SK-MEL-5 (cell line): ENCODE data around the gene INPP5A. TPM values are rescaled to one million over a fixed set of nuclear protein-coding genes. Genes with fewer than 3 reads are reported as not detected.

ENCODE experiments used
- DNase-seq: peaks from one replicate; pipeline ENCODE4 v3.0.0-alpha.2; 2016; ENCODE audit warnings: low read depth, low spot score
- in situ Hi-C: cut with HindIII; loops from 2 replicates; pipeline ENCODE4 v1.10.0; 2016; ENCODE audit warnings: low sequenced_read_pairs, high pct_unique_total_duplicates, low pct_unique_long_range_greater_than_20kb
- total RNA-seq: library from RNA; depleted of rRNA; stranded (reverse); fragments of >200 nt; shearing (Covaris generic); gene quantifications from 2 replicates; pipeline ENCODE4 v1.2.3, GENCODE V29; 2014

The INPP5A gene
- total RNA-seq, 1 experiment from 2014 or later = 11.1 TPM

DNA sequence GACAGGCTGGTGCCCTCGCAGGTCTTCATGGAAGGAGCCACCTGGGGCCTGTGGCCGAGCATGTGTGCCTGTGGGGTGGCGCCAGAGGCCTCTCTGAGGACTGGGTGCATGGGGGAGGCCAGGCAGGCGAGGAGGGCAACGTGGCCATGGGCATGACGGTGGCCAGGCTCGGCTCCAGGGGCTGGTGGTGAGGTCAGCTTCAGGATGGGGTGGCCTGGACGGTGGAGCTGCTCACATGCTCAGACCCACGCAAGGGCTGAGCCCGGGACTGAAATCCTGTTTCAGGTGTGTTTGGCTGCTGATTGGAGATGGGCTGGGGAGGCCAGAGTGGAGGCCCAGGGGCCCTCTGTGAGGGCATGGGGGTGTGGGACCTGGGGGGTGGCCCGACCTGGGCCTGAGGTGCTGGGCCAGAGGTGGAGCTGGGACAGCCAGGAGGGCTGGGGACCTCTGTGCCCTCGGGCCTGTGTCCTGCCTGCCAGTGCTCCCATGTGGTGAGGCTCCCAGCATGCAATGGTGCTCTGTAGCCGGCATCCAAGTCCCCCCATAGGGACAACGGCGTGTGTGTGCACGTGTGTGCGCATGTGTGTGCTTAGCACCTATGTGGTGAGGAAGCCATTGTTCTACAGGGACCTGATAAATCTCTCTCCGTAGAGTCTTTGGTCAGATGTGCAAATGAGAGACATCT, 71.1 kb downstream of the INPP5A start:
- in situ Hi-C loops = no loop called here
- DNase-seq = no peak

DNA sequence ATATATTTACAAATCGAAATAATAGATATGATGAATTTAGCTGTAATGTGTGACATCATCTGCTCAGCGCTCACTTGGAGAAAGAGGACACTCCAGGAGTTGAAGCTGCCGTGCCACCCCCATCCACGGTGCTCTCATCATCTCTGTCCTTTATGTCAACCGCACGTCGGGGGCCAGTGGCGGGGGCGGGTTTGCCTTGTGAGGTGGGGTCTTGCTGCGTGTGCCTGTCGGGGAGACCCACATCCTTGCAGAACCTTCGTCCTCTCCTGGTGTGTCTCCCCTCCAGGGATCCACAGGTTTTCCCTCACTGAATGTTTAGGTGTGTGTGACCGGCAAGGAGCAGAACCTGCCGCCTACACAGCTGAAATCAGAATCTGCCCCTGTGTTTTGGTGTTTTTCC, 71.6 kb downstream of the INPP5A start:
- in situ Hi-C loops = no loop called here
- no peak for DNase-seq

DNA sequence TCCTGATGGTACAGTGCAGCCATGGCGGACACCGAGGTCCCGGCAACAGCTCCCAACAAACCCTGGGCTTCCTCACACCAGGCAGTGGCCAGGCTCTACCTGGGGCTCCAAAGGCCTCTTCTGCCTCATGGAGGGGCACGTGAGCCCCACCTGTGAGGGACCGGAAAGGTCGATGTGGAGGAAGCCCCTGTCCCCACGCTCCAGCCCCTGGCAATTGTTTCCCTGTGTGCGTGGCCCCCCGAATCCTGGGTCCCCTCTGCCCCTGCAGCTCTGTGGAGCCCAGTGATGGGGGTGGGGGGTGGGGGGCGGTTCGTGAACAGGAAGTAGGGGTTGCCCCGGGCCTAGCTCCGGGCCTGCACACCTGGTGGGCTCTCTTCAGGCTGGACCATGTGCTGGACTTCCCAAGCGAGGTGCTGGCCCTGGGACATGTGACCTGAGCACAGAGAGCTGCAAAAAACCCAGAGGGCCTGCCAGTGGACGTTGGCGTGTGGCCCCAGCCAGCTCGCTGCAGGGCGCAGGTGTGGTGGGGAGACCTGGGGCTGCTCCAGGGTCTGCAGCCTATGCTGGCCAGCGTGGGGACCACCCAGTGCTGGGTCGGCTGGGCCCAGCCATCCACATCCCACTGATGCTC, 72.6 kb downstream of the INPP5A start:
- in situ Hi-C loops = no loop called here

DNA sequence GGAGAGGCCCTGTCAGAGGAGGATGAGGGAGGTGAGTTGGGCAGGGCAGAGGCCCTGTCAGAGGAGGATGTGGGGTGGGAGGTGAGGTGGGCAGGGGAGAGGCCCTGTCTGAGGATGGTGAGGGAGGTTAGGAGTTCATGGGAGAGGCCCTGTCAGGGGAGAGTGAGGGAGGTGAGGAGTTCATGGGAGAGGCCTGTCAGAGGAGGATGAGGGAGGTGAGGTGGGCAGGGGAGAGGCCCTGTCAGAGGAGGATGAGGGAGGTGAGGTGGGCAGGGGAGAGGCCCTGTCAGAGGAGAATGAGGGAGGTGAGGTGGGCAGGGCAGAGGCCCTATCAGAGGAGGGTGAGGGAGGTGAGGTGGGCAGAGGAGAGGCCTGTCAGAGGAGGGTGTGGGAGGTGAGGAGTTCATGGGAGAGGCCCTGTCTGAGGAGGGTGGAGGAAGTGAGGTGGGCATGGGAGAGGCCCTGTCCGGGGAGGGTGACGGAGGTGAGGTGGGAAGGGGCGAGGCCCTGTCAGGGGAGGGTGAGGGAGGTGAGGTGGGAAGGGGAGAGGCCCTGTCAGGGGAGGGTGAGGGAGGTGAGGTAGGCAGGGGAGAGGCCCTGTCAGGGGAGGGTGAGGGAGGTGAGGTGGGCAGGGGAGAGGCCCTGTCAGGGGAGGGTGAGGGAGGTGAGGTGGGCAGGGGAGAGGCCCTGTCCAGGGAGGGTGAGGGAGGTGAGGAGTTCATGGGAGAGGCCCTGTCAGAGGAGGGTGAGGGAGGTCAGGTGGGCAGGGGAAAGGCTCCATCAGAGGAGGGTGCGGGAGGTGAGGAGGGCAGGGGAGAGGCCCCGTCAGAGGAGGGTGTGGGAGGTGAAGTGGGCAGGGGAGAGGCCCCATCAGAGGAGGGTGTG, 73.7 kb downstream of the INPP5A start:
- DNase-seq = no peak
- in situ Hi-C loops = no loop called here

More for the DNA sequence above, 72.6 kb downstream of the INPP5A start:
- no peak for DNase-seq

DNA sequence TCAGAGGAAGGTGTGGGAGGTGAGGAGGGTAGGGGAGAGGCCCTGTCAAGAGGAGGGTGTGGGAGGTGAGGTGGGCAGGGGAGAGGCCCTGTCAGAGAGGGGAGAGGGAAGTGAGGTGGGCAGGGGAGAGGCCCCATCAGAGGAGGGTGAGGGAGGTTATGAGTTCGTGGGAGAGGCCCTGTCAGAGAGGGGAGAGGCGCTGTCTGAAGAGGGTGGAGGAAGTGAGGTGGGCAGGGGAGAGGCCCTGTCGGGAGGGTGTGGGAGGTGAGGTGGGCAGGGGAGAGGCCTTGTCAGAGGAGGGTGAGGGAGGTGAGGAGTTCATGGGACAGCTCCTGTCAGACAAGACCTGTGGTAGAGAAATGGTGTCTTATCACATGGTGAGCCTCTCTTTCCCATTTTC, 74.4 kb downstream of the INPP5A start:
- no peak for DNase-seq
- in situ Hi-C loops = no loop called here

DNA sequence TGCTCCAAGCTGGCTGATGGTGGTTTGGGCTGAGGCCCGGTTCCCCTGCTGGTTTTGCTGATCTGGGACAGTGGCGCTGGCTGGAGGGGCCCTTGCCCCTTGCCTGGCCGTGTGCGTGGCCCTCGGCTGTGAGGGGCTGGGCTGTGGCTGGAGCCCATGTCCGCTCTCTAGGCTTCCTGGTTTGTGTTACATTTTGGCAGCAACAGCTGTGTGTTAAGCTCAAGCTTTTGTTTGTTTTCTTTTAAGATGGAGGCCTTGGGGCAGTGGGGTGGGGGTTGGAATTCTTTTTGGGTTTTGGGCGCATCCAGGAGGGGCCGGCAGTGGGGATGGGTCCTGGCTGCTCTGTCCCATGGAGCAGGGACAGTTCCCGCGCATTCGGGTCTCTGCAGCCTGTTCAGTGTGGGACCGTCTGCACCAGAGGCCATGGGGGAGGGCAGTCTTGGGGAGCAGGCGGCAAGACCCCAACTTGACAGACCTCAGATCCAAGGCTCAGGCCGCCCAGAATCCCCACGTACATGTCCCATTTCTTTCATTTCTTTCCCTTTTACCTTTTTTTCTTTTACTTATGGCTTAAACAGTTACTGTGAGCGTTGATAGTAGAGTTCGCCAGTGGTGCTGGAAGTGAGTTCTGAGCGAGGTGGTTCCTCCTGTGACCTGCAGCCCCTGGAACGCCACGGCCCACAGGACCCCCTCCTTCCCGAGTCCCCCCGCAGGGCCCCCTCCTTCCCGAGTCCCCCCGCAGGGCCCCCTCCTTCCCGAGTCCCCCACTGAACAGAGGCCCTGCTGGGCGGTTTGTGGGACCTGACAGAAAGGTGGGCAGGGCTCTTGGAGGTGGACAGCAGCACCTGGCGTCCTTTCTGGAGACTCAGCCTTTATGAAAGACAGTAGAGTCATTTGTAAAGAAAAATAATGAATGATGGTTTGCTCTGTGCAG, 75.3 kb downstream of the INPP5A start:
- in situ Hi-C loops = no loop called here
- no peak for DNase-seq

DNA sequence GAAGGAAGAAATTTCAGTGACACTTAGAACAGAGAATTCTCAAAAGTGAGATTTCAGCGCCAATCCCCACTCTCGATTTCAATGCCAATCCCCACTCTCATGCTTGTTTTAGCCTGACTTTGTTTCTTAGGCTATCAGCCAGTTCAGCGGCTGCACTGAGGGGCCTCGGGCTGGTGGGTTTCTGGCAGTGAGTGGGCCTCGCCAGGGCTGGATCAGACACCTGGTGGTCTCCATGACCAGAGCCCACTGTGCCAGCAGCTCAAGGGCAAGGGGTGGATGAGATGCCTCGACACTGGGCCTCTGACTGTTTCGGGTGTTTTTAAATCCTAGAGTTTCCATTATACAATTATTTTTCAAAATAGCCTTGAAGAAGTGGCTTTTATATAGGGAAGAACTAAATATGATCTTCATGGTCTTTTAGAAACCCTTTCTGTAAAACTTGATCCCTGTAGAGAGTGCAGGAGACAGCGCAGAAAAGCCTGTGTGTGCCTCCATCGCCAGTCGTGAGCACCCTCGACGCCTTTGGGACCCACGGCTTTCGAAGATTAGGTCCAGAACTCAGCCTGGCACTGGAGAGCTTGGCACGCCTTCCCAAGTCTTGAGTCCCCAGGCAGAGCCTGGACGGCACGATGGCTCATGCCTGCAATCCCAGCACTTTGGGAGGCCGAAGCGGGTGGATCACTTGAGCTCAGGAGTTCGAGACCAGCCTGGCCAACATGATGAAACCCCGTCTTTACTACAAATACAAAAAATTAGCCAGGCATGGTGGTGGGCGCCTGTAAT, 76.2 kb downstream of the INPP5A start:
- in situ Hi-C loops = no loop called here
- no peak for DNase-seq

DNA sequence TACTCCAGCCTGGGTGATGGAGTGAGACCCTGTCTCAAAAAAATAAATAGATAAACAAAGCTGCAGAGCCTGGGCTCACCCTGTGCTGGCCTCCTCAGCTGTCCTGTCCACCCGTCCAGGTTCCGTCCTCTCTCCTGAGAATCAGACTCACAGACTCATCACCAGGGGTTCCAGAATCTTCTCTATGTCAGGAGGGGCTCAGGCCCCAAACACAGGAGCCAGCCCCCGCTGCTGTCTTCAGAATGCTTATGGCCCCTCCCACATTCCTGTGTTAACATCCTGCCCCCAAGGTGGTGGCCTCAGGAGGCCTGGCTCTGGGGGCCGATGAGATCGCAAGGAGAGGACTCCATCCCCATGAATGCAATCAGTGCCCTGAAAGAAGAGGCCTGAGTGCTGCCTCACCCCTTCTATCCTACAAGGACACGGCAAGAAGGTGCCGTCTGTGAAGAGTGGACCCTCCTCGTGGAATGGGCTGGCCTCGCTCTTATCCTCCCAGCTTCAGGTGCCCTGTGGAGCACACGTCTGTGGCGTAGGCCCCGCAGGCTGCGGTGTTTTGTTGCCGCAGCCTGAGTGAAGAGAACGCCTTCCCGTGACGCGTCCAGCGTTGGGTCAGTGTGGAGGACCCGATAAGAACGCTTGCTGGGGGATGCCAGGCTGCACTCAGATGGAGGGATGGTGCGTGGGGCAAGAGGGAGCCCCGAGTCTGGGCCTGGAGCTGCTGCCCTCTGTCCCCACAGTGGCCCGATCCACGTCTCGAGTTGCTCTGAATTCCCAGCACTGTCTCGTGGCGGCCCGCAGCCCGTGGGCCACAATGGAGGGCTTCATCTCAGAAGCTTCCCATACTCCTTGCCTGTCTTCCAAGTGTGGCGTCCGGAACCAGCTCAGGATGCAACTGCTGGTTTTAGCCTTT, 77.1 kb downstream of the INPP5A start:
- in situ Hi-C loops = no loop called here
- no peak for DNase-seq

DNA sequence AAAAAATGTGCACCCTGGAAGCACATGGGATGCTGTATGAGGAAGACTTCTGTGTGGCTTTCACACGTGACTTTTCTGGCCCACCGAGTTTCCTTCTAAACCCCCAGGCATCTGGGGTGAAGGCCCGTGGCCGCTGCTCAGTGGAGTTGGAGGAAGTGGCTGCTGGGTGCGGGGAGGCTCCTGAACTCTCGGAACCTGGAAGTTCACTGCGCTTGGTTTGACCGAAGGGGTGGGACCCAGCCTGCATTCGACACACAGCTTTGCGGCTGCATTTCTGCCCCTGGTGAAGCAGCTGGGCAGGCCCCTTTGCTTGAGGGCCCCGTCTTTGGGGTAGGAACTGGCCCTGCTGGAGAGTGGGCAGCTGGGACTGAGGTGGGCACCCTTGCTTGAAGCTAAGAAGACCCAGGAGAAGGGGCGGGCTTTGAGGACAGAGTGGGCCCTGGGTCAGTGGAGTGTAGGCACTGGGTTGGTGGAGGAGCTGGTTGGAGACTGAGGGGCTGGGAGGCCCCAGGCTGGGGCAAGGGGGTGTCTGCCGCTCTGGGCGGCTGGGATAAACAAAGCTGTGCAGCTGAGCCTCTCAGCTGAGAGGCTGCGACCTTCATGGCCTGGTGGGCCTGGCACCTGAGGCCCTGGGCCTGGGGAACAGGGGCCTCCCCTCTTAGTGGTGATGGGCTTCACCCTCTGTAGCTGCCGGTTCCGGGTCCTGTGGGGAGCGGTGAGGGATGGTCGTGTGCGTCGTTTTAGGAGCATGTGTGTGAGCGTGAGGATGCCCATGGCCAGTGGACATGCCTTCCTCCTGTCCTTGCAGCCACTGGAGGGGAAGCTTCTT, 78.0 kb downstream of the INPP5A start:
- in situ Hi-C loops = no loop called here
- no peak for DNase-seq

DNA sequence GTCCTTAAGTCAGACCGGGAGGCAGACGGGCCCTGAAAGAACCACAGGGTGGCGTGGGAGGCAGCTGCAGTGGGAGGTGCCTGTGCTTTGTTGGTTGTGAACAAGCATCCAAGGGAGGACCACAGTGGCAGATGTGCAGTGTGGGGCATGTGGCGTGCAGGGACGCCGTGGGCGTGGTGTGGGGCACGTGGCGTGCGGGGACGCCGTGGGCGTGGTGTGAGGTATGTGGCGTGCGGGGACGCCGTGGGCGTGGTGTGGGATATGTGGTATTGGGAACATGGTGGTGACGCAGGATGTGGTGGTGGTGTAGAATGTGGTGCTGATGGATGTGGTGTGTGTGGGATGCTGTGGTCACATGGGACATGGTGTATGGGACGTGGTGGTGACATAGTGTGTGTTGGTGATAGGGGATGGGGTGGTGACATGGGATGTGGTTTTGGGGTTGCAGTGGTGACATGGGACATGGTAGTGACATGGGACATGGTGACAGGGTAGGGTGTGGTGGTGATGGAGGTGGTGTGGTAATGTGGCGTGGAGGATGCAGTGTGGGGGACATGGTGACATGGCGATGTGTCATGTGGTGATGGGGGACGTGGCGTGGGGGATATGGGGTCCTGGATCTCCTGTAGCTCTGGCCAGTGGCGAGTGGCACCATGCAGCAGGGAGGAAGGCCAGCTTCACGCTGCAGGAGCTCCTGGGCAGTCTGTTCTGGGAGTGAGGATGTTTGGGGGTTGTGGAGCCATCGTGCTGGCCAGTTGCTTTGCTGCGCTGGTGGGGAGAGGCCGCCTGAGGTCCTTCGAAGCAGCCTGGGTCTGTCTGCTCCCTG, 78.8 kb downstream of the INPP5A start:
- in situ Hi-C loops = no loop called here
- DNase-seq = no peak

DNA sequence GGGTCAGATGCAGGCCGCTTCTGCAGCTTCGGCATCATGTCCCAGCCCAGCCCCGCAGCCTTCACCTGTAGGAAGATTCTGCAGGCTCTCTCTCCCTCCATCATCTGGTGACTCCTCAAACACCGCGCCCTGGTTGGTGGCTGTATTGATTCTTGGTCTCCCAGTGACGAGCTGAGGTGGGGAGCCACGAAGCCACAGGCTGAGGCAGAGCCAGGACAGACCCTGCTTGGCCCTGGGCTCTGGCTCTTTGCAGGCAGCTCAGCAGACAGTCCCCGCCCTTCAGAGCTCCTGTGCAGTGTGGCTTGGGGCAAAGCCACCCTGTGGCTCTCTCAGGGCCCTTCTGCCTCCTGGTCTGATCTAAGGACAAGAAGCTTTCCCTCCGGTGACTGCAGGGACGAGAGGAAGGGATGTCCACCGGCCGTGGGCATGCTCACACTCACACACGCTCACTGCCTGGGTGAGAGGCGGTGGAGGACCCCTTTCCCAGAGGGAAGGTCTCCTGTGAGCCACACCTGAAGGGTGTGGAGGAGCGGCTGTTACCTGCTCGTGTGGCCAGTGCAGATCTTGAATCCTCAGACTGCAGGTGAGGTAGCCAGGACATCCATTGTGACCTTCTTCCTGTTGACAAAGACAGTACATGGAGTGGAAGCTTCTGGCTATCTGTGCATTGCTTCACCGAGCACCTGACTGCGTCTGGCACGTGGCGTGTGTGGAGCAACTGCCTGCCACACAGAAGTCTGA, 79.6 kb downstream of the INPP5A start:
- in situ Hi-C loops = no loop called here
- no peak for DNase-seq

DNA sequence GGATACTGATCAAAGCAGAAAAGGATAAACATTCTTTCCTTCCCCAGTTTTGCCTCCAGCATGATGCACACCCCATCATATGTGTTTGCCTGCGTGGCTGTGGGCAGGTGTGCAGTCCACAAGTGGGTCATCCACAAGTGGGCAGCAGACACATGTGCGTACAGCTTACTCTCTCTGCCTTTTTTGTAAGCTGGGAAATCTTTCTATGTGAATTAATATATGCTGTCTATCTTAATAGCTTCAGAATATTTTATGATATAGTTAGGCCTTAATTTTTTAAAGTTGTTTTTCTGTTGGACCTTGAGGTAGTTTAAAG, 80.1 kb downstream of the INPP5A start:
- no peak for DNase-seq
- in situ Hi-C loops = no loop called here

DNA sequence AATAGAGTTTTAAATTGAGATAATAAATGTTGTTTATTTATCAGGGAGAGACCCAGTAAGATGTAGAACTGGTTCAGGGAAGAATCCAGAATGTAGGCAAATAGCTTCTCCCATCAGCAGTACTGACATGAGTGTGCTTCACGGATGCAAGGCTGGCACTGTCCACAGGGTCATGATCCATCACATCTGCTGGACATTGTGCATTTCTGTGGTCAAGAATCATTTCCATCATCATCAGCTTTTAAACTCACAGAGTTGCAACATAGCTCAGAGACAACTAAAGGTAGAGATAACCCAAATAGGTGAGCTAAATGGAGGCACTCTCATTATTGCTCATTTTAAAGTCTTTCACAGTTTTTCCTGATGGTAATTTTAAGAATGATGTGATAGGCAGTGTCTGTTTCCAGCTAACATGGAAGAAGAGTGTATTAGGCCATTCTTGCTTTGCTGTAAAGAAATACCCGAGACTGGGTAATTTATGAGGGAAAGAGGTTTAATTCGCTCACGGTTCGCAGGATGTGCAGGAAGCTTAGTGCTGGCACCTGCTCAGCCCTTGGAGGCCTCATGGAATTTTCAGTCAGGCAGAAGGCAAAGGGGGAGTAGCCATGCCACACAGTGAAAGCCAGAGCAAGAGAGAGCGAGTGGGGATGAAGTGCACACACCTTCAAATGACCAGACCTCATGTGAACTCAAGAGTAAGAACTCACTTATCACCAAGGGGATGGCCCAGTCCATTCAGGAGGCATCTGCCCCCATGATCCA, 80.8 kb downstream of the INPP5A start:
- DNase-seq = no peak
- in situ Hi-C loops = no loop called here
